Uterus (tissue), 2 donors: ENCODE measurements around the gene SMOC1.

ENCODE experiments used
- POLR2A ChIP-seq, 2 donors: fragments of 450-650 bp; IDR thresholded peaks; one replicate each; pipeline ENCODE4 v1.6.1; 2016; ENCODE audit warnings: antibody characterized with exemption in 2 of 2, mild to moderate bottlenecking in 1 of 2, moderate library complexity in 1 of 2
- TF ChIP-seq, protein P1 (sequence below), 4 experiments: fragments of 200-600 bp in 2 of 4; fragments of 450-650 bp in 2 of 4; sonication (generic) in 2 of 4; IDR thresholded peaks; one replicate each; pipeline ENCODE4 v1.5.1; 2016 to 2019; ENCODE audit warnings: antibody characterized with exemption in 4 of 4, mild to moderate bottlenecking in 2 of 4, moderate library complexity in 1 of 4

DNA sequence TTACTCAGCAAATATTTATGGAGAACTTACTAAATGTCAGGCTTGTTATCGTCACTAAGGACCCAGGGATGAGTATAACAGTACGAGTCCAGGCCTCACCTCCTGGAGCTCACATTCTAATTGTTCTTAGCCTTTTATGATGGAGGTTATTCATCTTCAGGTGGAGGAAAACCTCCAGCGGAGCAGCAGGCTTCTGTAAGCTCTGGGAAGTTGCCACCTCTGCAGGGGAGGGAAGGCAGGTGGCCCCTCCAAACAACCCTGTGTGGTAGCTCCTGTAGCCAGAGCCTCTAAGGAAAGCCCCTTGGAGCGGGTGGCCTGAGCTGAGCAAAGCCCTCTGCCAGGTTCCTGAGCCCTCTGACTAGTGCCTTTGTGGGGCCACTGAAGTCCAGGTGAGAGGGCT lies 104.1 kb downstream of the SMOC1 start:
- TF ChIP-seq, protein P1, sequence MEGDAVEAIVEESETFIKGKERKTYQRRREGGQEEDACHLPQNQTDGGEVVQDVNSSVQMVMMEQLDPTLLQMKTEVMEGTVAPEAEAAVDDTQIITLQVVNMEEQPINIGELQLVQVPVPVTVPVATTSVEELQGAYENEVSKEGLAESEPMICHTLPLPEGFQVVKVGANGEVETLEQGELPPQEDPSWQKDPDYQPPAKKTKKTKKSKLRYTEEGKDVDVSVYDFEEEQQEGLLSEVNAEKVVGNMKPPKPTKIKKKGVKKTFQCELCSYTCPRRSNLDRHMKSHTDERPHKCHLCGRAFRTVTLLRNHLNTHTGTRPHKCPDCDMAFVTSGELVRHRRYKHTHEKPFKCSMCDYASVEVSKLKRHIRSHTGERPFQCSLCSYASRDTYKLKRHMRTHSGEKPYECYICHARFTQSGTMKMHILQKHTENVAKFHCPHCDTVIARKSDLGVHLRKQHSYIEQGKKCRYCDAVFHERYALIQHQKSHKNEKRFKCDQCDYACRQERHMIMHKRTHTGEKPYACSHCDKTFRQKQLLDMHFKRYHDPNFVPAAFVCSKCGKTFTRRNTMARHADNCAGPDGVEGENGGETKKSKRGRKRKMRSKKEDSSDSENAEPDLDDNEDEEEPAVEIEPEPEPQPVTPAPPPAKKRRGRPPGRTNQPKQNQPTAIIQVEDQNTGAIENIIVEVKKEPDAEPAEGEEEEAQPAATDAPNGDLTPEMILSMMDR (IDR thresholded peaks at IDR 0.05), result no peak
- no peak for TF ChIP-seq POLR2A (IDR thresholded peaks at IDR 0.05)
